ENCODE data around the gene PDLIM4. TPM values are rescaled to one million over a fixed set of nuclear protein-coding genes. Genes with fewer than 3 reads are reported as not detected.

PDLIM4 gene
- total RNA-seq, 4 donors from 2014 or later: 32.4 to 90.9 (median 50.8) TPM

GRCh38 chr5:132228241-132229035 lies 29.1 kb upstream of the PDLIM4 start:
- DNase-seq (ENCODE audit: low spot score in 2 of 2): no peak

GRCh38 chr5:132229236-132229635 lies 28.3 kb upstream of the PDLIM4 start:
- H3K4me3 ChIP-seq: no peak overlapping the region
- no peaks in the 10 kb centered on the region for H3K36me3 ChIP-seq
- 93 to 94% methylated on average over 5 of the region's 5 CpGs for WGBS, 2 donors
- no peak for DNase-seq (ENCODE audit: low spot score in 2 of 2)
- no peaks in the 10 kb centered on the region for H3K27me3 ChIP-seq
- no peaks in the 10 kb centered on the region for H3K9me3 ChIP-seq
- H3K4me1 ChIP-seq: peaks cover 0 to 40% (median 20%) of the 10 kb centered on the region in 4 donors
- peak overlapping the region in 2 of 4 donors; percentile 94 to 95 for H3K27ac ChIP-seq
- no peak for TF ChIP-seq CTCF (IDR thresholded peaks at IDR 0.05)
- TF ChIP-seq POLR2A (IDR thresholded peaks at IDR 0.05): no peak
- no peak for TF ChIP-seq EP300 (IDR thresholded peaks at IDR 0.05)

More at GRCh38 chr5:132228241-132229035, 29.1 kb upstream of the PDLIM4 start:
- TF ChIP-seq CTCF (IDR thresholded peaks at IDR 0.05): no peak
- no peak for TF ChIP-seq EP300 (IDR thresholded peaks at IDR 0.05)
- TF ChIP-seq POLR2A (IDR thresholded peaks at IDR 0.05): no peak
- 66 to 70% methylated on average over 25 to 26 of the region's 27 CpGs for WGBS, 2 donors
- peaks cover 0 to 47% (median 23%) of the 10 kb centered on the region in 4 donors for H3K4me1 ChIP-seq
- H3K27ac ChIP-seq: peak overlapping the region; percentile 84 to 95 (median 91)
- no peaks in the 10 kb centered on the region for H3K27me3 ChIP-seq
- H3K4me3 ChIP-seq: peak overlapping the region; percentile 39 to 89 (median 70)
- H3K36me3 ChIP-seq: no peaks in the 10 kb centered on the region
- H3K9me3 ChIP-seq: no peaks in the 10 kb centered on the region

GRCh38 chr5:132230871-132231270 lies 26.6 kb upstream of the PDLIM4 start:
- Histone ChIP-seq H3K36me3 (no peaks in the 10 kb centered on the region), H3K4me3 (no peak overlapping the region), H3K4me1 (peaks cover 0 to 23% (median 6%) of the 10 kb centered on the region in 4 donors), H3K27me3 (no peaks in the 10 kb centered on the region), H3K27ac (no peak overlapping the region), H3K9me3 (no peaks in the 10 kb centered on the region)
- WGBS, 2 donors: 92% methylated on average over 9 of the region's 9 CpGs
- DNase-seq (ENCODE audit: low spot score in 2 of 2): no peak
- TF ChIP-seq EP300 (IDR thresholded peaks at IDR 0.05): no peak
- no peak for TF ChIP-seq CTCF (IDR thresholded peaks at IDR 0.05)
- no peak for TF ChIP-seq POLR2A (IDR thresholded peaks at IDR 0.05)

- Histone ChIP-seq H3K4me3 (no peak overlapping the region), H3K27me3 (no peaks in the 10 kb centered on the region), H3K27ac (no peak overlapping the region), H3K9me3 (no peaks in the 10 kb centered on the region), H3K36me3 (no peaks in the 10 kb centered on the region), H3K4me1 (peaks cover 0 to 9% (median 2%) of the 10 kb centered on the region in 4 donors)
- TF ChIP-seq EP300 (IDR thresholded peaks at IDR 0.05) (no peak), POLR2A (IDR thresholded peaks at IDR 0.05) (no peak), CTCF (IDR thresholded peaks at IDR 0.05) (no peak)
- WGBS, 2 donors: 80 to 81% methylated on average over 3 of the region's 3 CpGs
- no peak for DNase-seq (ENCODE audit: low spot score in 2 of 2)
Observed at GRCh38 chr5:132232465-132232864, 25.0 kb upstream of the PDLIM4 start.

GRCh38 chr5:132233081-132233480 lies 24.4 kb upstream of the PDLIM4 start:
- no peak for DNase-seq (ENCODE audit: low spot score in 2 of 2)
- Histone ChIP-seq H3K9me3 (no peaks in the 10 kb centered on the region), H3K36me3 (no peaks in the 10 kb centered on the region), H3K27ac (no peak overlapping the region), H3K4me1 (peaks cover 0 to 11% (median under 1%) of the 10 kb centered on the region in 4 donors), H3K27me3 (no peaks in the 10 kb centered on the region), H3K4me3 (no peak overlapping the region)
- WGBS, 2 donors: 91 to 100% methylated on average over 1 of the region's 1 CpG
- TF ChIP-seq POLR2A (IDR thresholded peaks at IDR 0.05): no peak
- no peak for TF ChIP-seq EP300 (IDR thresholded peaks at IDR 0.05)
- TF ChIP-seq CTCF (IDR thresholded peaks at IDR 0.05): no peak
